LNCAP (cell line): ENCODE measurements around the gene HTR2C.

ENCODE experiments used
- CTCF ChIP-seq: fragments of 450-650 bp; IDR thresholded peaks from 2 replicates; pipeline ENCODE4 v1.5.1; 2017; ENCODE audit warnings: mild to moderate bottlenecking

HTR2C gene

GRCh38 chrX:114819509-114819908 is 235.6 kb downstream of the HTR2C start:
- no peak for TF ChIP-seq CTCF

GRCh38 chrX:114841051-114841450 is 257.2 kb downstream of the HTR2C start:
- TF ChIP-seq CTCF, result no peak

GRCh38 chrX:114842181-114842580 is 258.3 kb downstream of the HTR2C start:
- no peak for TF ChIP-seq CTCF

- no peak for TF ChIP-seq CTCF
These were observed 305.6 kb downstream of the HTR2C start for GRCh38 chrX:114889481-114889880.

- no peak for TF ChIP-seq CTCF
These were observed 319.7 kb downstream of the HTR2C start for GRCh38 chrX:114903618-114904017.

- no peak for TF ChIP-seq CTCF
These were observed 321.4 kb downstream of the HTR2C start for GRCh38 chrX:114905251-114905650.

GRCh38 chrX:114906984-114907510 is 323.2 kb downstream of the HTR2C start:
- TF ChIP-seq CTCF, result no peak

GRCh38 chrX:114924423-114924822 is 340.5 kb downstream of the HTR2C start:
- TF ChIP-seq CTCF, result no peak
